IMR-90 (cell line): ENCODE results near the gene NDFIP2. TPM values are rescaled to one million over a fixed set of nuclear protein-coding genes. Genes with fewer than 3 reads are reported as not detected.

Source experiments
- ATAC-seq: fragments of 200-7000 bp; cut with Tn5 transposase; 2 replicates; pipeline ENCODE4 v1.9.1; 2020; ENCODE audit warnings: low read depth, mild to moderate bottlenecking, moderate library complexity
- BruUV-seq: library from RNA; stranded (reverse); fragments of 400-500 nt; replicated peaks from 2 replicates; lab custom pipeline; 2021; lab: Mats Ljungman, UMichigan
- CTCF ChIA-PET: fragments of 300-600 bp; formaldehyde crosslinking; extraction: SDS; loops from one replicate; lab custom pipeline; 2021; ENCODE audit warnings: antibody characterized with exemption; lab: Yijun Ruan, JAX
- POLR2A ChIA-PET: fragments of 300-600 bp; sonication (Branson Sonifier 250); formaldehyde crosslinking; loops from one replicate; lab custom pipeline; 2022; ENCODE audit warnings: antibody characterized with exemption; ENCODE audit not compliant: unreplicated experiment; lab: Charles Lee
- DNase-seq: peaks from one replicate; pipeline ENCODE4 v3.0.0; 2013
- H2AFZ ChIP-seq: replicated peaks from 2 replicates; pipeline ENCODE3; 2013; ENCODE audit warnings: low read length, mild to moderate bottlenecking; ENCODE audit not compliant: poor library complexity
- H2AK5ac ChIP-seq: 2 replicates; pipeline ENCODE4 v1.6.1; 2013; ENCODE audit warnings: low read depth, low read length, inconsistent platforms
- H2AK9ac ChIP-seq: replicated peaks from 2 replicates; pipeline ENCODE3; 2013; ENCODE audit warnings: mild to moderate bottlenecking, low read depth, low read length, moderate library complexity; ENCODE audit not compliant: poor library complexity
- H2BK120ac ChIP-seq: 2 replicates; pipeline ENCODE4 v1.6.1; 2013; ENCODE audit warnings: low read depth, low read length, inconsistent platforms
- H2BK15ac ChIP-seq: 3 replicates; pipeline ENCODE4 v1.6.1; 2013; ENCODE audit warnings: low read depth, low read length, inconsistent platforms
- H2BK20ac ChIP-seq: 2 replicates; pipeline ENCODE4 v1.6.1; 2013; ENCODE audit warnings: low read depth, mild to moderate bottlenecking, inconsistent platforms, low read length, moderate library complexity
- H2BK5ac ChIP-seq: 2 replicates; pipeline ENCODE4 v1.6.1; 2013; ENCODE audit warnings: mild to moderate bottlenecking, low read depth, low read length, inconsistent platforms; ENCODE audit not compliant: poor library complexity, severe bottlenecking
- H3K14ac ChIP-seq: replicated peaks from 2 replicates; pipeline ENCODE4 v1.6.1; 2013; ENCODE audit warnings: low read depth, low read length, inconsistent platforms
- H3K18ac ChIP-seq: 2 replicates; pipeline ENCODE4 v1.6.1; 2013; ENCODE audit warnings: low read depth, low read length, control low read depth
- H3K23ac ChIP-seq: 2 replicates; pipeline ENCODE4 v1.6.1; 2013; ENCODE audit warnings: low read depth, low read length, inconsistent platforms
- H3K27ac ChIP-seq: 2 replicates; pipeline ENCODE4 v1.5.1; 2013; ENCODE audit warnings: mild to moderate bottlenecking, control low read depth, low read length; ENCODE audit not compliant: insufficient read depth
- H3K27me3 ChIP-seq: 2 replicates; pipeline ENCODE4 v1.6.1; 2013; ENCODE audit warnings: low read length; ENCODE audit not compliant: control insufficient read depth, insufficient read depth
- H3K36me3 ChIP-seq: 2 replicates; pipeline ENCODE4 v1.6.1; 2013; ENCODE audit warnings: low read length, mixed read lengths; ENCODE audit not compliant: control insufficient read depth, insufficient read depth
- H3K4ac ChIP-seq: 2 replicates; pipeline ENCODE4 v1.6.1; 2013; ENCODE audit warnings: low read depth, low read length, inconsistent platforms
- H3K4me1 ChIP-seq: 2 replicates; pipeline ENCODE4 v1.6.1; 2013; ENCODE audit warnings: low read length, mixed read lengths; ENCODE audit not compliant: control insufficient read depth, insufficient read depth
- H3K4me2 ChIP-seq: 2 replicates; pipeline ENCODE4 v1.6.1; 2013; ENCODE audit warnings: low read depth, mild to moderate bottlenecking, control low read depth, low read length, moderate library complexity
- H3K4me3 ChIP-seq: 2 replicates; pipeline ENCODE4 v1.5.1; 2013; ENCODE audit warnings: low read depth, mild to moderate bottlenecking, control low read depth, low read length, moderate library complexity; ENCODE audit not compliant: insufficient read depth
- H3K56ac ChIP-seq: 2 replicates; pipeline ENCODE4 v1.6.1; 2013; ENCODE audit warnings: low read length, inconsistent platforms; ENCODE audit not compliant: insufficient read depth; ENCODE audit errors: extremely low read depth
- H3K79me1 ChIP-seq, 2 experiments: 2 replicates each; pipeline ENCODE4 v1.6.1; 2013; ENCODE audit warnings: low read length in 2 of 2, inconsistent platforms in 1 of 2, low read depth in 1 of 2
- H3K9ac ChIP-seq: 2 replicates; pipeline ENCODE4 v1.6.1; 2013; ENCODE audit warnings: low read depth, low read length, control low read depth
- H3K9me1 ChIP-seq: 2 replicates; pipeline ENCODE4 v1.6.1; 2013; ENCODE audit warnings: low read length, inconsistent platforms; ENCODE audit not compliant: insufficient read depth
- H3K9me3 ChIP-seq: 2 replicates; pipeline ENCODE4 v1.6.1; 2013; ENCODE audit warnings: low read length; ENCODE audit not compliant: control insufficient read depth, insufficient read depth
- H4K20me1 ChIP-seq: 2 replicates; pipeline ENCODE4 v1.6.1; 2013; ENCODE audit warnings: low read length, inconsistent platforms; ENCODE audit not compliant: insufficient read depth
- H4K5ac ChIP-seq: 2 replicates; pipeline ENCODE4 v1.6.1; 2013; ENCODE audit warnings: mild to moderate bottlenecking, low read depth, low read length, control low read depth
- H4K8ac ChIP-seq, 2 experiments: 2 replicates each; pipeline ENCODE4 v1.6.1; 2013; ENCODE audit warnings: low read depth in 2 of 2, low read length in 2 of 2, control low read depth in 1 of 2, inconsistent platforms in 1 of 2
- H4K91ac ChIP-seq: 2 replicates; pipeline ENCODE4 v1.6.1; 2013; ENCODE audit warnings: low read depth, low read length, inconsistent platforms; ENCODE audit not compliant: insufficient read depth
- BHLHE40 ChIP-seq: fragments of 150-350 bp; IDR thresholded peaks from 2 replicates; pipeline ENCODE4 v1.6.1; 2016; ENCODE audit warnings: mild to moderate bottlenecking, low read depth, low read length
- CEBPB ChIP-seq: IDR thresholded peaks from 2 replicates; pipeline ENCODE4 v1.6.1; 2012; ENCODE audit warnings: low read depth, low read length, improper control_type of control experiment
- CHD1 ChIP-seq: IDR thresholded peaks from 2 replicates; pipeline ENCODE4 v1.6.1; 2012; ENCODE audit warnings: low read depth, low read length, improper control_type of control experiment
- CTCF ChIP-seq: conservative IDR thresholded peaks from 2 replicates; pipeline ENCODE4 v1.5.1; 2012; ENCODE audit warnings: mild to moderate bottlenecking, low read depth, low read length, improper control_type of control experiment
- ELK1 ChIP-seq: fragments of 150-350 bp; IDR thresholded peaks from 2 replicates; pipeline ENCODE4 v1.6.1; 2016; ENCODE audit warnings: low read depth, mild to moderate bottlenecking, low read length, moderate library complexity, borderline replicate concordance
- FOS ChIP-seq: fragments of 150-350 bp; IDR thresholded peaks from 2 replicates; pipeline ENCODE4 v1.6.1; 2016; ENCODE audit warnings: low read depth, low read length
- MAFK ChIP-seq: IDR thresholded peaks from 2 replicates; pipeline ENCODE4 v1.6.1; 2012; ENCODE audit warnings: low read depth, low read length, improper control_type of control experiment
- MAZ ChIP-seq: IDR thresholded peaks from 2 replicates; pipeline ENCODE4 v1.6.1; 2012; ENCODE audit warnings: low read depth, mild to moderate bottlenecking, low read length, improper control_type of control experiment, moderate library complexity, borderline replicate concordance
- MXI1 ChIP-seq: IDR thresholded peaks from 2 replicates; pipeline ENCODE4 v1.6.1; 2012; ENCODE audit warnings: low read depth, mild to moderate bottlenecking, low read length, moderate library complexity, borderline replicate concordance
- NFE2L2 ChIP-seq: fragments of 150-350 bp; IDR thresholded peaks from 2 replicates; pipeline ENCODE4 v1.6.1; 2016; ENCODE audit warnings: low read depth, mild to moderate bottlenecking, low read length
- POLR2A ChIP-seq: IDR thresholded peaks from 2 replicates; pipeline ENCODE4 v1.6.1; 2012; ENCODE audit warnings: mild to moderate bottlenecking, low read depth, low read length
- RAD21 ChIP-seq: IDR thresholded peaks from 2 replicates; pipeline ENCODE4 v1.6.1; 2012; ENCODE audit warnings: low read length, improper control_type of control experiment
- RCOR1 ChIP-seq: IDR thresholded peaks from 2 replicates; pipeline ENCODE4 v1.6.1; 2012; ENCODE audit warnings: mild to moderate bottlenecking, low read length, improper control_type of control experiment; ENCODE audit not compliant: insufficient replicate concordance
- RFX5 ChIP-seq: IDR thresholded peaks from 2 replicates; pipeline ENCODE4 v1.8.0; 2012; ENCODE audit warnings: low read depth, mild to moderate bottlenecking, low read length, moderate library complexity
- SMC3 ChIP-seq: fragments of 150-350 bp; IDR thresholded peaks from 2 replicates; pipeline ENCODE4 v1.6.1; 2016; ENCODE audit warnings: low read depth, mild to moderate bottlenecking, antibody characterized with exemption, low read length, moderate library complexity
- USF2 ChIP-seq: fragments of 150-350 bp; IDR thresholded peaks from 2 replicates; pipeline ENCODE4 v1.6.1; 2017; ENCODE audit warnings: mild to moderate bottlenecking, antibody characterized with exemption, low read length, low read depth
- WGBS, 2 experiments: methylation state at CpG; one replicate each; pipeline versions ENCODE4 v1.1.5 to v1.1.7; 2013; ENCODE audit warnings: missing lambda C conversion rate in 2 of 2; ENCODE audit not compliant: insufficient read length in 1 of 2; ENCODE audit errors: extremely low coverage in 2 of 2; 5-methylcytosine and 5-hydroxymethylcytosine counted together
- dilution Hi-C: fragments of 300-500 bp; cut with HindIII; formaldehyde crosslinking; loops from one replicate; pipeline ENCODE4 v1.14.3; 2018; ENCODE audit warnings: low sequenced_read_pairs; ENCODE audit not compliant: unreplicated experiment
- in situ Hi-C: fragments of 300-500 bp; cut with MboI; formaldehyde crosslinking; loops from 3 replicates; pipeline ENCODE4 v1.14.3; 2019; ENCODE audit warnings: low sequenced_read_pairs, inconsistent platforms, mixed read lengths
- intact Hi-C: fragments of 100-400 bp; cut with micrococcal nuclease; formaldehyde crosslinking; loops from 2 replicates; pipeline ENCODE4 v1.10.0; 2022
- polyA plus RNA-seq, 3 experiments: library from polyadenylated mRNA; depleted of rRNA; stranded (reverse); fragments of >200 nt; gene quantifications; 2 replicates each; pipeline ENCODE4 v1.2.3, GENCODE V29; 2012; ENCODE audit warnings: low replicate concordance in 1 of 3
- total RNA-seq: library from RNA; depleted of rRNA; stranded (reverse); fragments of >200 nt; gene quantifications from 2 replicates; pipeline ENCODE4 v1.2.3, GENCODE V29; 2012

The NDFIP2 gene
- total and polyA plus RNA-seq, 2 of the 4 experiments (the other 2 are of a cell fraction): 23.8 to 25.8 TPM

- in situ Hi-C loops: no loop called here
- Histone ChIP-seq H3K14ac (no peak overlapping the region), H3K23ac (no peak overlapping the region), H2BK120ac (no peak overlapping the region), H2AFZ (no peak overlapping the region), H2BK20ac (no peak overlapping the region), H2BK15ac (no peak overlapping the region), H3K36me3 (no peaks in the 10 kb centered on the region), H4K91ac (no peak overlapping the region), H3K56ac (no peak overlapping the region), H3K4me3 (no peak overlapping the region), H3K27me3 (no peaks in the 10 kb centered on the region), H4K20me1 (peaks cover 6% of the 10 kb centered on the region; the same call in 1 of the 2 replicates), H3K79me1 (peaks cover 15 to 35% of the 10 kb centered on the region in 2 experiments; a peak in 3 of 4 replicates), H3K4me2 (no peak overlapping the region), H3K9ac (no peak overlapping the region), H2BK5ac (no peak overlapping the region), H4K5ac (no peak overlapping the region), H3K27ac (no peak overlapping the region), H2AK9ac (no peak overlapping the region), H3K9me3 (no peaks in the 10 kb centered on the region), H3K4ac (no peak overlapping the region), H3K4me1 (peaks cover 2% of the 10 kb centered on the region; the same call in 1 of the 2 replicates), H3K18ac (no peak overlapping the region), H4K8ac (no peak overlapping the region), H3K9me1 (peaks cover 4% of the 10 kb centered on the region; the same call in 1 of the 2 replicates), H2AK5ac (no peak overlapping the region)
- no peak for ATAC-seq
- BruUV-seq: no TSS peak
- POLR2A ChIA-PET: no interaction called here
- TF ChIP-seq MAFK: no peak
- TF ChIP-seq CEBPB: no peak
- TF ChIP-seq RCOR1: no peak
- TF ChIP-seq SMC3: no peak
- TF ChIP-seq MAZ: no peak
- TF ChIP-seq ELK1: no peak
- no peak for TF ChIP-seq CHD1
- no peak for TF ChIP-seq BHLHE40
- TF ChIP-seq MXI1: no peak
- no peak for TF ChIP-seq RFX5
- TF ChIP-seq NFE2L2: no peak
- TF ChIP-seq RAD21: no peak
- no peak for TF ChIP-seq FOS
- TF ChIP-seq CTCF: no peak
- TF ChIP-seq POLR2A: no peak
- no peak for TF ChIP-seq USF2
- intact Hi-C loops: no loop called here
- dilution Hi-C loops: no loop called here
- no CpG with 5 or more reads among the region's 1 CpG for WGBS, 2 experiments
- CTCF ChIA-PET: interaction anchor here (1.0 kb wide), 1 partner anchor 11 kb away, joined by 4 read pairs; no protein-coding TSS in a partner anchor
- no peak for DNase-seq
Observed at GRCh38 chr13:79496188-79496587, 15.2 kb downstream of the NDFIP2 start.
